Activated CD4-positive, alpha-beta T cell treated with anti-CD3 and anti-CD28 coated beads for 36 hours (primary cell): Measurements from ENCODE around the gene FAM161B. TPM values are rescaled to one million over a fixed set of nuclear protein-coding genes. Genes with fewer than 3 reads are reported as not detected.

Experiments
- ATAC-seq: fragments of 200-7000 bp; cut with Tn5 transposase; one replicate; pipeline ENCODE4 v1.10.0; 2021; ENCODE audit warnings: mild to moderate bottlenecking, moderate library complexity
- CTCF ChIA-PET: fragments of 350-600 bp; sonication (Branson Sonifier 250); formaldehyde crosslinking; loops from one replicate; lab custom pipeline; 2021; ENCODE audit warnings: antibody characterized with exemption; lab: Charles Lee
- POLR2A ChIA-PET: fragments of 350-600 bp; sonication (Branson Sonifier 250); formaldehyde crosslinking; loops from one replicate; lab custom pipeline; 2021; ENCODE audit warnings: antibody characterized with exemption, inconsistent platforms; lab: Charles Lee
- DNase-seq: peaks from one replicate; pipeline ENCODE4 v3.0.0-alpha.2; 2020
- H3K27ac Mint-ChIP-seq: one replicate; pipeline ENCODE4 v1.8.0; 2021; ENCODE audit warnings: mixed read lengths
- H3K27me3 Mint-ChIP-seq: one replicate; pipeline ENCODE4 v1.8.0; 2021; ENCODE audit warnings: mixed read lengths
- H3K36me3 Mint-ChIP-seq: one replicate; pipeline ENCODE4 v1.8.0; 2021; ENCODE audit warnings: low read depth, mixed read lengths
- H3K4me1 Mint-ChIP-seq: one replicate; pipeline ENCODE4 v1.8.0; 2021; ENCODE audit warnings: mixed read lengths
- H3K4me3 Mint-ChIP-seq: one replicate; pipeline ENCODE4 v1.8.0; 2021; ENCODE audit warnings: mild to moderate bottlenecking, moderate library complexity, mixed read lengths
- H3K9me3 Mint-ChIP-seq: one replicate; pipeline ENCODE4 v1.8.0; 2021; ENCODE audit warnings: low read depth, mixed read lengths
- intact Hi-C, 2 experiments: fragments of 100-400 bp; cut with DNase I in 1 of 2; cut with micrococcal nuclease in 1 of 2; formaldehyde crosslinking; loops; one replicate each; pipeline versions ENCODE4 v1.14.2 to v1.15.1; 2022 to 2024; cut with DNase I, micrococcal nuclease
- total RNA-seq, 2 experiments: library from RNA; stranded (reverse); gene quantifications; one replicate each; pipeline ENCODE4 v1.2.3, GENCODE V29; 2021

The FAM161B gene
- total RNA-seq, 2 experiments from 2014 or later, result 1.2 to 1.4 TPM

GRCh38 chr14:73977896-73978295, 28.0 kb upstream of the FAM161B start:
- Mint-ChIP-seq H3K27ac (no peak overlapping the region), H3K36me3 (peaks cover 3% of the 10 kb centered on the region), H3K9me3 (no peaks in the 10 kb centered on the region), H3K4me3 (no peak overlapping the region), H3K4me1 (no peaks in the 10 kb centered on the region), H3K27me3 (no peaks in the 10 kb centered on the region)
- no peak for DNase-seq
- CTCF ChIA-PET, result interaction anchor here (0.6 to 1.1 kb wide), 3 partner anchors 11 to 381 kb away, joined by 3 to 4 read pairs (median 3); no protein-coding TSS in a partner anchor
- ATAC-seq, result no peak
- POLR2A ChIA-PET, result no interaction called here
- intact Hi-C loops, result no loop called here

- ATAC-seq (no peak), DNase-seq (no peak)
- intact Hi-C loops, result no loop called here
- Mint-ChIP-seq H3K4me3 (no peak overlapping the region), H3K4me1 (no peaks in the 10 kb centered on the region), H3K27ac (no peak overlapping the region), H3K9me3 (no peaks in the 10 kb centered on the region), H3K36me3 (peaks cover 3% of the 10 kb centered on the region), H3K27me3 (no peaks in the 10 kb centered on the region)
- POLR2A ChIA-PET, result interaction anchor here (0.6 kb wide), 1 partner anchor 45 kb away, joined by 5 read pairs; no protein-coding TSS in a partner anchor
- CTCF ChIA-PET, result interaction anchor here (0.8 kb wide), 1 partner anchor 148 kb away, joined by 4 read pairs; no protein-coding TSS in a partner anchor
These were observed 26.2 kb upstream of the FAM161B start for GRCh38 chr14:73976125-73976524.

GRCh38 chr14:73973497-73973896, 23.6 kb upstream of the FAM161B start:
- Mint-ChIP-seq H3K4me3 (no peak overlapping the region), H3K9me3 (no peaks in the 10 kb centered on the region), H3K27ac (no peak overlapping the region), H3K27me3 (no peaks in the 10 kb centered on the region), H3K36me3 (peaks cover 5% of the 10 kb centered on the region), H3K4me1 (no peaks in the 10 kb centered on the region)
- POLR2A ChIA-PET, result interaction anchor here (0.6 kb wide), 1 partner anchor 38 kb away, joined by 3 read pairs; no protein-coding TSS in a partner anchor
- CTCF ChIA-PET, result interaction anchor here (0.6 kb wide), 2 partner anchors 99 to 470 kb away, joined by 3 read pairs; no protein-coding TSS in a partner anchor
- DNase-seq, result no peak
- no peak for ATAC-seq
- intact Hi-C loops, result no loop called here

- intact Hi-C loops, result no loop called here
- Mint-ChIP-seq H3K36me3 (peaks cover 3% of the 10 kb centered on the region), H3K4me3 (no peak overlapping the region), H3K27ac (no peak overlapping the region), H3K27me3 (no peaks in the 10 kb centered on the region), H3K9me3 (no peaks in the 10 kb centered on the region), H3K4me1 (no peaks in the 10 kb centered on the region)
- ChIA-PET POLR2A (no interaction called here), CTCF (no interaction called here)
- DNase-seq (no peak), ATAC-seq (no peak)
These were observed 19.0 kb upstream of the FAM161B start for GRCh38 chr14:73968885-73969284.

GRCh38 chr14:73965216-73965615, 15.3 kb upstream of the FAM161B start:
- peaks cover 19% of the 10 kb centered on the region for H3K36me3 Mint-ChIP-seq
- POLR2A ChIA-PET, result no interaction called here

GRCh38 chr14:73961192-73961591, 11.3 kb upstream of the FAM161B start:
- Mint-ChIP-seq H3K27me3 (no peaks in the 10 kb centered on the region), H3K4me1 (no peaks in the 10 kb centered on the region), H3K9me3 (no peaks in the 10 kb centered on the region), H3K4me3 (no peak overlapping the region), H3K36me3 (peaks cover 26% of the 10 kb centered on the region), H3K27ac (no peak overlapping the region)
- ATAC-seq (no peak), DNase-seq (no peak)
- ChIA-PET POLR2A (no interaction called here), CTCF (interaction anchor here (0.7 kb wide), 1 partner anchor 453 kb away, joined by 3 read pairs; no protein-coding TSS in a partner anchor)
- intact Hi-C loops, result no loop called here

More at GRCh38 chr14:73965216-73965615, 15.3 kb upstream of the FAM161B start:
- intact Hi-C loops, result no loop called here
- Mint-ChIP-seq H3K4me3 (no peak overlapping the region), H3K27me3 (no peaks in the 10 kb centered on the region), H3K27ac (no peak overlapping the region), H3K4me1 (no peaks in the 10 kb centered on the region), H3K9me3 (no peaks in the 10 kb centered on the region)
- ATAC-seq (no peak), DNase-seq (no peak)
- CTCF ChIA-PET, result interaction anchor here (1.2 kb wide), 1 partner anchor 13 kb away, joined by 4 read pairs; no protein-coding TSS in a partner anchor

- intact Hi-C loops, result no loop called here
- Mint-ChIP-seq H3K27me3 (no peaks in the 10 kb centered on the region), H3K4me3 (no peak overlapping the region), H3K4me1 (no peaks in the 10 kb centered on the region), H3K27ac (no peak overlapping the region), H3K9me3 (no peaks in the 10 kb centered on the region), H3K36me3 (peaks cover 32% of the 10 kb centered on the region)
- ChIA-PET POLR2A (no interaction called here), CTCF (interaction anchor here (0.7 kb wide), 1 partner anchor 9 kb away, joined by 3 read pairs; the partner anchor contains the start of gene FAM161B)
- ATAC-seq (no peak), DNase-seq (no peak)
These were observed 8.7 kb upstream of the FAM161B start for GRCh38 chr14:73958591-73958990.

GRCh38 chr14:73955674-73956073, 5.8 kb upstream of the FAM161B start:
- no peak overlapping the region for H3K27ac Mint-ChIP-seq
- ChIA-PET CTCF (no interaction called here), POLR2A (no interaction called here)
- H3K4me3 Mint-ChIP-seq, result no peak overlapping the region
- no peaks in the 10 kb centered on the region for H3K27me3 Mint-ChIP-seq
- H3K9me3 Mint-ChIP-seq, result no peaks in the 10 kb centered on the region
- H3K36me3 Mint-ChIP-seq, result peaks cover 22% of the 10 kb centered on the region
- peaks cover 8% of the 10 kb centered on the region for H3K4me1 Mint-ChIP-seq
- ATAC-seq, result no peak
- intact Hi-C loops, result no loop called here
- DNase-seq, result no peak

- no peak overlapping the region for H3K4me3 Mint-ChIP-seq
- no peak for DNase-seq
- ChIA-PET CTCF (interaction anchor here (0.7 to 1.7 kb wide), 3 partner anchors 11 to 65 kb away, joined by 3 to 5 read pairs (median 3); no protein-coding TSS in a partner anchor), POLR2A (no interaction called here)
- no peaks in the 10 kb centered on the region for H3K9me3 Mint-ChIP-seq
- no peak overlapping the region for H3K27ac Mint-ChIP-seq
- ATAC-seq, result no peak
- H3K27me3 Mint-ChIP-seq, result no peaks in the 10 kb centered on the region
- H3K4me1 Mint-ChIP-seq, result peaks cover 12% of the 10 kb centered on the region
- intact Hi-C loops, result loop anchor here (5.0 kb wide), 2 partner anchors 241 to 349 kb away; partner anchors contain the start of genes ABCD4 (in 1 of the 2) and PNMA1 (in 1 of the 2)
- H3K36me3 Mint-ChIP-seq, result peaks cover 15% of the 10 kb centered on the region
These were observed 3.8 kb upstream of the FAM161B start for GRCh38 chr14:73953731-73954130.

GRCh38 chr14:73945159-73945670, 4.7 kb downstream of the FAM161B start:
- Mint-ChIP-seq H3K9me3 (no peaks in the 10 kb centered on the region), H3K36me3 (no peaks in the 10 kb centered on the region), H3K27me3 (no peaks in the 10 kb centered on the region), H3K27ac (no peak overlapping the region), H3K4me3 (no peak overlapping the region), H3K4me1 (peaks cover 6% of the 10 kb centered on the region)
- ATAC-seq, result no peak
- CTCF ChIA-PET, result no interaction called here
- DNase-seq, result no peak
- POLR2A ChIA-PET, result no interaction called here
- intact Hi-C loops, result no loop called here

- ATAC-seq, result no peak
- ChIA-PET CTCF (no interaction called here), POLR2A (no interaction called here)
- H3K36me3 Mint-ChIP-seq, result no peaks in the 10 kb centered on the region
- H3K27ac Mint-ChIP-seq, result no peak overlapping the region
- DNase-seq, result no peak
- H3K27me3 Mint-ChIP-seq, result no peaks in the 10 kb centered on the region
- peaks cover 3% of the 10 kb centered on the region for H3K4me1 Mint-ChIP-seq
- no peak overlapping the region for H3K4me3 Mint-ChIP-seq
- no peaks in the 10 kb centered on the region for H3K9me3 Mint-ChIP-seq
- intact Hi-C loops, result no loop called here
These were observed 5.3 kb downstream of the FAM161B start for GRCh38 chr14:73944432-73945158.
